ENCODE data around the gene VGLL3.
"Not testable (repeated sequence)": the region's sequence is repeated elsewhere in the genome, so short reads cannot be mapped to it uniquely, and the experiment has no call there.

VGLL3 gene

GRCh38 chr3:86988235-86988634 lies 2.7 kb downstream of the VGLL3 start:
- no peak for TF ChIP-seq POLR2AphosphoS5 (IDR thresholded peaks at IDR 0.05; ENCODE audit: low read depth, low read length)
- no peak for TF ChIP-seq POLR2A (IDR thresholded peaks at IDR 0.05; ENCODE audit: low read depth, low read length)
- no peak for TF ChIP-seq TAF1 (IDR thresholded peaks at IDR 0.05; ENCODE audit: borderline replicate concordance, low read depth, low read length)
- DNase-seq (ENCODE audit: insufficient read length) = no peak

GRCh38 chr3:86987421-86987715 lies 3.6 kb downstream of the VGLL3 start:
- FAIRE-seq (no peak), DNase-seq (ENCODE audit: insufficient read length) (no peak)
- TF ChIP-seq TAF1 (IDR thresholded peaks at IDR 0.05; ENCODE audit: borderline replicate concordance, low read depth, low read length) = no peak
- TF ChIP-seq POLR2A (IDR thresholded peaks at IDR 0.05; ENCODE audit: low read depth, low read length) = no peak
- TF ChIP-seq POLR2AphosphoS5 (IDR thresholded peaks at IDR 0.05; ENCODE audit: low read depth, low read length) = no peak

More at GRCh38 chr3:86988235-86988634, 2.7 kb downstream of the VGLL3 start:
- FAIRE-seq = no peak

GRCh38 chr3:86986671-86987420 lies 4.1 kb downstream of the VGLL3 start:
- no peak for FAIRE-seq
- TF ChIP-seq POLR2A (IDR thresholded peaks at IDR 0.05; ENCODE audit: low read depth, low read length) (no peak), TAF1 (IDR thresholded peaks at IDR 0.05; ENCODE audit: borderline replicate concordance, low read depth, low read length) (no peak), POLR2AphosphoS5 (IDR thresholded peaks at IDR 0.05; ENCODE audit: low read depth, low read length) (no peak)
- DNase-seq (ENCODE audit: insufficient read length) = no peak

DNA sequence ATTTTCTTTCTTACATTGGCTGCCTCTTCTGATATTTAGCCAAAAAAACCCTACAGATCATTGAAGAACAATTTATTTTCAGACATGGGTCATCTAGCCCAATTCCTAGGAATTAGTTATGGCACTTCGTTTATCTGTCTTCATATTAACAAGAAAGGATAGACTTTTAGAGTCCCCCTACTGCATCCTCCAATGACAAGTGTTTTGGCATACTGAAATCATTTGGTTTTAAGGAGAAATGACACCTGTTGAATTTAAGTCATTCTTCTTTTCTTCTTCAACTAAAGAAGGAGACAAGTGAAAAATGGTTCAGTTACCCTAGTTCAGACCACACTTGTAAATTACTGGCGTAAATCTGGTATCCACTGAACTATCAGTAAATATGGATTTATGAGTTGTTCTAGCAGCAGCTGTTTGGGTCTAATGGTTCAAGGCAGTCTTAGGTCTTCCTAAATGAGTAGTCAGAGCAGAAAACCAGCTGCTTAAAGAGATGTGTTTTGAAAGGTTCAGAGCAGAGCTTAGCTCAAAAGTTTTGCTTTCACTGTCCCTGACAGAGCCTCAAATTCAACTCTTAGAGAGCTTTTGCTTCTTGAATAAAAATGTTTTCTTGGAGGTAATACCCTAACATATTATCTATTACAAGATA lies 5.6 kb downstream of the VGLL3 start:
- DNase-seq (ENCODE audit: insufficient read length) = no peak
- FAIRE-seq = no peak
- TF ChIP-seq TAF1 (IDR thresholded peaks at IDR 0.05; ENCODE audit: borderline replicate concordance, low read depth, low read length) (no peak), POLR2AphosphoS5 (IDR thresholded peaks at IDR 0.05; ENCODE audit: low read depth, low read length) (no peak), POLR2A (IDR thresholded peaks at IDR 0.05; ENCODE audit: low read depth, low read length) (no peak)

- no peak for FAIRE-seq
- TF ChIP-seq TAF1 (IDR thresholded peaks at IDR 0.05; ENCODE audit: borderline replicate concordance, low read depth, low read length) (no peak), POLR2AphosphoS5 (IDR thresholded peaks at IDR 0.05; ENCODE audit: low read depth, low read length) (no peak), POLR2A (IDR thresholded peaks at IDR 0.05; ENCODE audit: low read depth, low read length) (no peak)
- DNase-seq (ENCODE audit: insufficient read length) = no peak
These were observed 6.7 kb downstream of the VGLL3 start for GRCh38 chr3:86984271-86984670.

DNA sequence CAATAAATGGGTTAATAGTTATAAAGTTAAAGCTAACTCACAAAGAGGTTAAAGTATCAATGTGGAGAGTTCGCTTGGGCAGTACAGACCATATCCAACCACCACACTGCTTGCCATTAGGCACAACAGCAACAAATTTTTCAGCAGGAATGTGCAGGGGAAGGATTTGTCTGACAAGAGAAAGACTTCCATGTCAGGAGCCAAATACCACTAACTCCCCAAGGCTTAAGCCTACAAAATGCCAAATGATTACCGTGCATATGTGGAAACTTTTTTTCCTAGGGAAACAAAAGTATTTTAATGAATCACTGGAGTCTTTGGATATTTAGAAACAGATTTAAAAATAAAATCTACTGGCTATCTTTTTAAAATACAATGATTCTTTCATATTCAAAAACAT lies 8.1 kb downstream of the VGLL3 start:
- DNase-seq (ENCODE audit: insufficient read length) (no peak), FAIRE-seq (no peak)
- TF ChIP-seq POLR2A (IDR thresholded peaks at IDR 0.05; ENCODE audit: low read depth, low read length) (no peak), TAF1 (IDR thresholded peaks at IDR 0.05; ENCODE audit: borderline replicate concordance, low read depth, low read length) (no peak), POLR2AphosphoS5 (IDR thresholded peaks at IDR 0.05; ENCODE audit: low read depth, low read length) (no peak)

DNA sequence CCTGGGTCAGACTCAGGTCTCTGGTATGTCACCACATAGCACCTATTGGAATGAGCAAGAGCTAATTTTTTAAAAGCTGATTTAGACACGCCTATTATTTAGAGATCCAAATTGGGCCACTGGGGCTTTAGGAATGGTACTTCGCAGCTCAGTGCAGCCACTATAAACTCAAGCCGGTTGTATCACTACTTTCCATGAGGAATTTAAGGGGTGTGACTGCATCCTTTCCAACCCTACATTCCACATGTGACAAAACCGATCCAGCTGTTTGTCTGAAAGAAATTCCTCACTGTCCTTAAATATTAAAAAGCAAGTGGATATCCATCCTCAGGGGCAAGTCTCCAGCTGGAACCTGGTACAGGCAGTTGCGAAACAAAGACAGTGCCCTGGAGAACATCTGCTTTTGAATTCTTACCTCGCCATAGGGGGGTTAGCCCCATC lies 12.8 kb downstream of the VGLL3 start:
- DNase-seq (ENCODE audit: insufficient read length) = no peak
- FAIRE-seq = no peak
- TF ChIP-seq POLR2A (IDR thresholded peaks at IDR 0.05; ENCODE audit: low read depth, low read length) = no peak

GRCh38 chr3:86976219-86976618 lies 14.7 kb downstream of the VGLL3 start:
- no peak for DNase-seq (ENCODE audit: insufficient read length)
- no peak for TF ChIP-seq TAF1 (IDR thresholded peaks at IDR 0.05; ENCODE audit: borderline replicate concordance, low read depth, low read length)
- TF ChIP-seq POLR2AphosphoS5 (IDR thresholded peaks at IDR 0.05; ENCODE audit: low read depth, low read length) = no peak
- no peak for TF ChIP-seq POLR2A (IDR thresholded peaks at IDR 0.05; ENCODE audit: low read depth, low read length)
- no peak for FAIRE-seq

- DNase-seq (ENCODE audit: insufficient read length); FAIRE-seq: not testable (repeated sequence)
These were observed 16.8 kb downstream of the VGLL3 start for GRCh38 chr3:86974177-86974576.

DNA sequence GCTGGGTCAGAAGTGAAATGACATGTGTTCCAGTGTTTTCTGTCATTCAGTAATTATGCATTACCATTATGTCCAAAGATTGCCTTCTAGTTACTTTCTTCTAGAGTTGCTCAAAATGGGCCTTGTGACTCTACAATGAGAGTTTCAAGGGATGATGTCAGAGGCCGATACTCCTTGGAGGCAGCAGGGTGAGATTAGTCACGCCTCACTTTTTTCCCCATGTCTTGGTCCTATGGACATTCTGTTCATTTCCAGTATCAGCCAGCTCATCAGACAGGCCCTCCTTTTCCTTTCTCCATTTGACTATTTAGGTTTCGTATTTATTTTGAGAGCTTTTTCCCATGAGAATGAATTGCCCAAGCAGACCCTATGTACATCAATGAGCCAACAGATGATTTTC lies 17.5 kb downstream of the VGLL3 start:
- no peak for TF ChIP-seq POLR2AphosphoS5 (IDR thresholded peaks at IDR 0.05; ENCODE audit: low read depth, low read length)
- TF ChIP-seq TAF1 (IDR thresholded peaks at IDR 0.05; ENCODE audit: borderline replicate concordance, low read depth, low read length) = no peak
- TF ChIP-seq POLR2A (IDR thresholded peaks at IDR 0.05; ENCODE audit: low read depth, low read length) = no peak
- DNase-seq (ENCODE audit: insufficient read length) (no peak), FAIRE-seq (no peak)

DNA sequence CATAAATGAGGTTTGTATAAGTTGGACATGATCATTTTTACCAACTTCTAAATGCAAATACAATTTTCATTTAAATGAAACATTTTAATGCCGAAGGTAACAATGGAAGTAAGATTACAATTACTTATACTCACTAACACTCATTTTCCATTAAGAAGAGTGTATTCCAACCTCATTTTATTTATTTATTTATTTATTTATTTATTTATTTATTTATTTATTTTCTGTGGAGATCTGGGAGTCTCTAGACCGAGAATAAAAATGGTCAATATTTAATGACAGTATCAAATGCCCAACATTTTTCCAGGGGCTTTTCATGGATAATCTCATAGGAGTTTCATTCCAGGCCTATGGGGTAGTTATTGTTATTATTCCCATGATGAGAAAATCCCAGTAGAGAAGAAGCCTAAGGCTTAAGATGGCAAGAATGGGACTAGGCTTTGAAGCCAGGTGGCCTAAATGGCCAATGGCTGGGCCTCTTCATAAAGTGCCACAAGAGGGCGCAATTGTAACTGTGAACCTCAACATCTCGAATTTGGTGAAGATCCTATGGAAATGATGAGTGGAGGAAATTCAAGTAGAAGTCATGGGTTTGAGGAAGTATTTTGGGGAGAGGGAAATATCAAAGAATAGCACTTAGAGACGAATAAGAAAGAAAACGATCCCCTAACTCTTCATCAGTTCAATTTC lies 21.3 kb downstream of the VGLL3 start:
- FAIRE-seq (no peak), DNase-seq (ENCODE audit: insufficient read length) (no peak)
- TF ChIP-seq POLR2A (IDR thresholded peaks at IDR 0.05; ENCODE audit: low read depth, low read length) = no peak
- no peak for TF ChIP-seq TAF1 (IDR thresholded peaks at IDR 0.05; ENCODE audit: borderline replicate concordance, low read depth, low read length)
- no peak for TF ChIP-seq POLR2AphosphoS5 (IDR thresholded peaks at IDR 0.05; ENCODE audit: low read depth, low read length)
